GM19099 (cell line): ENCODE results near the gene SPATA18.

Experiments
- POLR2A ChIP-seq: IDR thresholded peaks from 3 replicates; pipeline ENCODE4 v1.6.1; 2011; ENCODE audit warnings: low read depth; ENCODE audit not compliant: insufficient read length; ENCODE audit errors: extremely low read depth

The SPATA18 gene

DNA sequence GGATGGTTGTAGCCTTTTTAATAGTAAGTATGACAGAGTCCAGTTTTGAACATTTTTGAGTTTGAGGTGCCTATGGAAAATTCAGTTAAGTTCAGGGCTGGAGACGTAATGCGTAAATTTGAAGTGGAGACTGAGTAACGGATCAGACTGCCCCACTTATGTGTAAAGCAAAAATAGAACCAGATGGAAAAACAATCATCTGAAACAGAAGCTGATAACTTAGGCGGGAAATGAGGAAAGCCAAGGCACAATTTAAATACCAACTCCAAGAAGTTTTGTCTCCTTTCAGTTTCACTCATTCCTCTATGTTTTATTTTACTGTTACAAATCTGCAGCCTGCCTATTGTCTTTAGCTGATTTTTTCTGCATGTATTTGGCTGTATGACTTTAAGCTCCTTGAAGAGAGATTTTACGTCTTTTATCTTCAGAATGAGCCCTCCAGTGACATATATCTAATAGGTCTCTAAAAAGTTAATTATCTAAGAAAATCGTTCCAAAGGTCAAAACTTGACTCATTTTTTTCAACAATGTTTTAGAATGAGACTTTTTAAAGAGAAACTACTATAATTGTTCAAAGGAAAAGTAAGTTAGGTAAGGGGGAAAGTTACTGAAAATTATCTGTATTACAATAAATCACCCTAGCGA, 14.1 kb upstream of the SPATA18 start:
- TF ChIP-seq POLR2A = no peak

GRCh38 chr4:52037689-52038102, 13.4 kb upstream of the SPATA18 start:
- TF ChIP-seq POLR2A = no peak

- TF ChIP-seq POLR2A = peak; percentile 62
Measured at GRCh38 chr4:52038103-52038912, 12.8 kb upstream of the SPATA18 start, which contains the start of gene SGCB. Gene SGCB, minus strand, starts transcription at chr4:52038299. Its CDS starts 40 bp downstream, at chr4:52038259.

DNA sequence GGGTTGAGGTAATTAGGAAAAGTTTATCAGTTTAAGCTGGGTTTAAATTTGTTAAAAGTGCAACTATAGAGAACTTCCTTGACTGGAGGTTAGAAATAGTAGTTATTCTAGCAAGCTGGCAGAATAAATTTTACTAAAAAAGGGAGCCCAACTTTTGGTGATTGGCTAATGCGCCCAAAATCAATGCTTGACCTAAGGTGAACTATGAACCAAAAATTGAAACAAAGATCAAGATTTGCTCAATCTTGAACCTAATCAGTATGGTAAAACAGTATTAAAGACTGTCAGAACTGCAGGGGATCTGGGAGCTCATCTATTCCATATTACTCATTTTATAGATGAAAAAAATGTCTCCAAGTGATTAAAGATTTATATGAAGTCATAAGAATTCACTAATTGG, 6.1 kb upstream of the SPATA18 start:
- no peak for TF ChIP-seq POLR2A

DNA sequence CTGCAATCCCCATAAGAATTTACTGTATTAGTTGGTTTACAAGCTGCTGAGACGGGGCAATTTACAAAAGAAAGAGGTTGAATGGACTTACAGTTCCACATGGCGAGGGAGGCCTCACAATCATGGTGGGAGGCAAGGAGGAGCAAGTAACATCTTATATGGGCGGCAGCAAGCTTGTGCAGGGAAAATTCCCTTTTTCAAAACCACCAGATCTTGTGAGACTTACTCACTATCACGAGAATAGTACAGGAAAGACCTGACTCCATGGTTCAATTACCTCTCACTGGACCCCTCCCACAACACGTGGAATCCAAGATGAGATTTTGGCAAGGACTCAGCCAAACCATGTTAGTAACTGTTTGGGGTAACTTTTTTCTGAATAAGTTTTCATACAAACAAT, 1.8 kb upstream of the SPATA18 start:
- no peak for TF ChIP-seq POLR2A

- TF ChIP-seq POLR2A = no peak
Measured at GRCh38 chr4:52051615-52052474, 741 bp downstream of the SPATA18 start.

- TF ChIP-seq POLR2A = no peak
Measured at GRCh38 chr4:52052475-52052780, 1.3 kb downstream of the SPATA18 start.

DNA sequence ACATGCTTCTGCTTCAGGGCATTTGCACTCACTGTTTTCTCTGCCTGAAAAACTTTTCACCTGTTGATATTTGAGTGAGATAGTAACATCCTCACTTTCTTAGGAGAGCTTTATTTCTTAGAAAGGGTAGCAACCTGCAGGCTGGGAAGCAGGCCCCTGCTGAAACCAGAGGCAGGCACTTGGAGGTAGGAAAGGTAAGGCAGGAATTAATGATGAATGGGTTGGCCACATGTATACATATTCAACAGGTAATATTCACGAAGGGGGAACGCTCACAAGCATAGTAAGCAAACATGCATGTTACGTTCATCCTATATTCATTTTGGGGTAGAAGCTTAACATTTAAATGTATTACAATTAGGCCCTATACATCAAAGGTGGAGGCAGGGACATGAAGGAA, 3.1 kb downstream of the SPATA18 start:
- TF ChIP-seq POLR2A = no peak

GRCh38 chr4:52057196-52057595, 6.1 kb downstream of the SPATA18 start:
- no peak for TF ChIP-seq POLR2A

DNA sequence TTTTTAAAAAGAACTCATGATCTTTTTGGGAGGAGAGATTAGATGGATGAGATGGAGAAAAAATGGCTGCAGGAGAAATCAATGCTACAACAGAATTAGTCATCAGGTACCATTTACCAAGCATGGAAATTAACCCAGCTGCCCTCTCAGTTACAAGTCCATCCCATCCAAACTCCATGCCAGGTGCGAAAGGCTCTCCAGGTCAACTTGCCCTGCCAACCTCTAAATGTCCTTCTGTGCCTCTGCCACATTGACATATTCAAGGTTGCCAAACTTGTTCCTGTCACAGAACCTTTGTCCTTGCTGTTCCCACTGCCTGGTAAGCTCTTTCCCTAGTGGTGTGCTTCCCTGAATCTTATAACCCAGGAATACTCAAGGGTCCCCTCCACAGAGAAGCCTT, 7.2 kb downstream of the SPATA18 start:
- TF ChIP-seq POLR2A = no peak

GRCh38 chr4:52059372-52059771, 8.3 kb downstream of the SPATA18 start:
- TF ChIP-seq POLR2A = no peak

DNA sequence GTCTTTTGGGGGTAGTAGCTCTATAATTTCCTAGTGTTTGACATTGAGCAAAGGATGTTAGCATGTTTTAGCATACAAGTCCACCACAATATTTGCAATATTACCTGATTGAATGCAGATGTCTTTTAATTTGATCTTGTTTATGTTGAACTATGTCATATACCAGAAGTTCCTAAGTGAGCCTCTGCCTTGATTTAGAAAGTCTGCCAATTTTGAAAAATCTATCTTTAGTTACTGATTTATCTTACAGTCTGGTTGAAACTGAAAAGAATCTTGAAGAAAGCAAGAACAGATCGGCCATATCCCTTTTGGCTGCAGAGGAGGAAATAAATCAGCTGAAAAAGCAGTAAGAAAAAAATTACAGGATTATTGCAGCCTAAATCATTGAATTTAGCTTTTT, 18.5 kb downstream of the SPATA18 start:
- TF ChIP-seq POLR2A = no peak

- no peak for TF ChIP-seq POLR2A
Measured at GRCh38 chr4:52071791-52072546, 20.9 kb downstream of the SPATA18 start.

DNA sequence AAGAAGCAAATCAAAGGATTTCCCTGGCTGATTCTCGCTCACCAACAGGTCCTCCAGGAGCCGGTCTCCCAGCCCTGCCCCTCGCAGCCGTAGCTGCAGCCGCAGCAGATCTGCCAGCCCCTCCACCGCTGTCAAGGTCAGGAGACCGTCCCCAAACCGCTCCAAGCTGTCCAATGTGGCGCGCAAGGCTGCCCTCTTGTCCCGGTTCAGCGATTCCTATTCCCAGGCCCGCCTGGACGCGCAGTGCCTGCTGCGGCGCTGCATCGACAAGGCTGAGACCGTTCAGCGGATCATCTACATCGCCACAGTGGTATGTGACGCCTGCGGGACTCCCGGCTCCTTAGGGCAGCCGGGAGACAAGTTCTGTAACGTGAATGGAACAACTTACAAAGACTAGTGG, 25.6 kb downstream of the SPATA18 start:
- TF ChIP-seq POLR2A = no peak

- TF ChIP-seq POLR2A = no peak
Measured at GRCh38 chr4:52079659-52080058, 28.6 kb downstream of the SPATA18 start.
